Hepatocyte (in vitro differentiated cells): ENCODE results near the gene FAM9C. TPM values are rescaled to one million over a fixed set of nuclear protein-coding genes. Genes with fewer than 3 reads are reported as not detected.

Experiments
- DNase-seq: peaks from one replicate; pipeline ENCODE4 v3.0.0-alpha.2; 2016; ENCODE audit warnings: low spot score
- H2AFZ ChIP-seq: fragments of 200-600 bp; sonication (generic); 2 replicates; pipeline ENCODE4 v1.6.0; 2016; ENCODE audit warnings: antibody characterized with exemption, mild to moderate bottlenecking
- H3K27ac ChIP-seq: fragments of 200-600 bp; sonication (generic); 2 replicates; pipeline ENCODE4 v1.5.1; 2016; ENCODE audit warnings: mild to moderate bottlenecking
- H3K27me3 ChIP-seq: fragments of 200-600 bp; sonication (generic); 2 replicates; pipeline ENCODE4 v1.6.1; 2016
- H3K36me3 ChIP-seq: fragments of 200-600 bp; sonication (generic); replicated peaks from 2 replicates; pipeline ENCODE4 v1.5.1; 2016; ENCODE audit warnings: low read depth; ENCODE audit not compliant: insufficient read depth
- H3K4me1 ChIP-seq: fragments of 200-600 bp; sonication (generic); 2 replicates; pipeline ENCODE4 v1.5.1; 2016; ENCODE audit warnings: mild to moderate bottlenecking, moderate library complexity; ENCODE audit not compliant: insufficient read depth
- H3K4me2 ChIP-seq: fragments of 200-600 bp; sonication (generic); 2 replicates; pipeline ENCODE4 v1.6.0; 2016
- H3K4me3 ChIP-seq: fragments of 200-600 bp; sonication (generic); 2 replicates; pipeline ENCODE4 v1.5.1; 2016; ENCODE audit warnings: mild to moderate bottlenecking
- H3K79me2 ChIP-seq: fragments of 200-600 bp; sonication (generic); 2 replicates; pipeline ENCODE4 v1.6.0; 2017; ENCODE audit warnings: mild to moderate bottlenecking
- H3K9me2 ChIP-seq: fragments of 200-600 bp; sonication (generic); replicated peaks from 2 replicates; pipeline ENCODE4 v1.6.0; 2017; ENCODE audit warnings: mild to moderate bottlenecking; ENCODE audit not compliant: insufficient read depth
- H3K9me3 ChIP-seq: fragments of 200-600 bp; sonication (generic); 2 replicates; pipeline ENCODE4 v1.5.1; 2016; ENCODE audit warnings: low read depth, mild to moderate bottlenecking
- H4K20me1 ChIP-seq: fragments of 200-600 bp; sonication (generic); 2 replicates; pipeline ENCODE4 v1.6.0; 2016; ENCODE audit warnings: mild to moderate bottlenecking; ENCODE audit not compliant: insufficient read depth, poor library complexity, severe bottlenecking
- CTCF ChIP-seq: fragments of 200-600 bp; sonication (generic); IDR thresholded peaks from 2 replicates; pipeline ENCODE4 v1.5.1; 2016; ENCODE audit warnings: antibody characterized with exemption, mild to moderate bottlenecking; ENCODE audit not compliant: poor library complexity
- EZH2 ChIP-seq: fragments of 200-600 bp; sonication (generic); IDR thresholded peaks from 2 replicates; pipeline ENCODE4 v1.6.1; 2016; ENCODE audit warnings: antibody characterized with exemption, mild to moderate bottlenecking, borderline replicate concordance
- EZH2phosphoT487 ChIP-seq: fragments of 200-600 bp; sonication (generic); IDR thresholded peaks from one replicate; pipeline ENCODE4 v1.6.1; 2018; ENCODE audit warnings: antibody characterized with exemption, mild to moderate bottlenecking, low read depth, moderate library complexity; ENCODE audit not compliant: unreplicated experiment, severe bottlenecking
- WGBS: methylation state at CpG from one replicate; pipeline ENCODE4 v1.1.6; 2016; ENCODE audit warnings: low lambda C conversion rate; ENCODE audit errors: missing lambda C conversion rate; 5-methylcytosine and 5-hydroxymethylcytosine counted together
- polyA plus RNA-seq: library from polyadenylated mRNA; unstranded; fragments of >200 nt; fragmentation: Nextera tagmentation; extraction: Ambion mirVana; gene quantifications from 2 replicates; pipeline ENCODE4 v1.2.1, GENCODE V29; 2016
- total RNA-seq: library from RNA; depleted of rRNA; stranded (reverse); fragments of >200 nt; gene quantifications from 2 replicates; pipeline ENCODE4 v1.2.3, GENCODE V29; 2014

FAM9C gene
- total and polyA plus RNA-seq, 2 experiments from 2014 or later, result not detected

GRCh38 chrX:12999422-12999821 lies 45.0 kb downstream of the FAM9C start:
- no peaks in the 10 kb centered on the region for H3K36me3 ChIP-seq
- H2AFZ ChIP-seq, result peak overlapping the region; percentile 3
- no peaks in the 10 kb centered on the region for H4K20me1 ChIP-seq
- TF ChIP-seq EZH2phosphoT487 (no peak), EZH2 (no peak), CTCF (no peak)
- WGBS, result 70% methylated on average over 9 of the region's 9 CpGs
- H3K9me3 ChIP-seq, result no peaks in the 10 kb centered on the region
- no peaks in the 10 kb centered on the region for H3K79me2 ChIP-seq
- no peak overlapping the region for H3K4me2 ChIP-seq
- H3K9me2 ChIP-seq, result no peaks in the 10 kb centered on the region
- peaks cover 54% of the 10 kb centered on the region for H3K4me1 ChIP-seq
- no peak overlapping the region for H3K4me3 ChIP-seq
- no peaks in the 10 kb centered on the region for H3K27me3 ChIP-seq
- no peak overlapping the region for H3K27ac ChIP-seq
- DNase-seq, result no peak

- Histone ChIP-seq H3K9me3 (no peaks in the 10 kb centered on the region), H3K4me2 (peak overlapping the region; percentile 47), H3K27me3 (no peaks in the 10 kb centered on the region), H3K27ac (peak overlapping the region; percentile 88), H3K4me3 (no peak overlapping the region), H2AFZ (peak overlapping the region; percentile 7), H3K9me2 (no peaks in the 10 kb centered on the region), H3K4me1 (peaks cover 63% of the 10 kb centered on the region), H4K20me1 (no peaks in the 10 kb centered on the region), H3K36me3 (no peaks in the 10 kb centered on the region), H3K79me2 (no peaks in the 10 kb centered on the region)
- no peak for TF ChIP-seq EZH2phosphoT487
- no peak for TF ChIP-seq EZH2
- no peak for TF ChIP-seq CTCF
- no peak for DNase-seq
- 42% methylated on average over 5 of the region's 5 CpGs for WGBS
Observed at GRCh38 chrX:12997906-12998687, 46.3 kb downstream of the FAM9C start.

GRCh38 chrX:12996934-12997435 lies 47.4 kb downstream of the FAM9C start:
- Histone ChIP-seq H2AFZ (no peak overlapping the region), H3K27me3 (no peaks in the 10 kb centered on the region), H3K79me2 (no peaks in the 10 kb centered on the region), H3K4me3 (no peak overlapping the region), H3K4me1 (peaks cover 54% of the 10 kb centered on the region), H3K36me3 (no peaks in the 10 kb centered on the region), H3K4me2 (peak overlapping the region; percentile 47), H3K9me2 (no peaks in the 10 kb centered on the region), H3K9me3 (no peaks in the 10 kb centered on the region), H4K20me1 (no peaks in the 10 kb centered on the region), H3K27ac (peak overlapping the region; percentile 88)
- no peak for DNase-seq
- 79% methylated on average over 3 of the region's 3 CpGs for WGBS
- TF ChIP-seq EZH2phosphoT487, result no peak
- TF ChIP-seq CTCF, result no peak
- no peak for TF ChIP-seq EZH2
